ENCODE results near the gene ADORA2A. TPM values are rescaled to one million over a fixed set of nuclear protein-coding genes. Genes with fewer than 3 reads are reported as not detected.
A peak's percentile ranks its signal among the peaks of the same experiment; 100 is the strongest.

ADORA2A gene
- total and polyA plus RNA-seq, 2 of the 8 experiments (the other 6 are each of a cell fraction or from before 2014, with no cell fraction given), result 7.1 to 20.3 TPM

DNA sequence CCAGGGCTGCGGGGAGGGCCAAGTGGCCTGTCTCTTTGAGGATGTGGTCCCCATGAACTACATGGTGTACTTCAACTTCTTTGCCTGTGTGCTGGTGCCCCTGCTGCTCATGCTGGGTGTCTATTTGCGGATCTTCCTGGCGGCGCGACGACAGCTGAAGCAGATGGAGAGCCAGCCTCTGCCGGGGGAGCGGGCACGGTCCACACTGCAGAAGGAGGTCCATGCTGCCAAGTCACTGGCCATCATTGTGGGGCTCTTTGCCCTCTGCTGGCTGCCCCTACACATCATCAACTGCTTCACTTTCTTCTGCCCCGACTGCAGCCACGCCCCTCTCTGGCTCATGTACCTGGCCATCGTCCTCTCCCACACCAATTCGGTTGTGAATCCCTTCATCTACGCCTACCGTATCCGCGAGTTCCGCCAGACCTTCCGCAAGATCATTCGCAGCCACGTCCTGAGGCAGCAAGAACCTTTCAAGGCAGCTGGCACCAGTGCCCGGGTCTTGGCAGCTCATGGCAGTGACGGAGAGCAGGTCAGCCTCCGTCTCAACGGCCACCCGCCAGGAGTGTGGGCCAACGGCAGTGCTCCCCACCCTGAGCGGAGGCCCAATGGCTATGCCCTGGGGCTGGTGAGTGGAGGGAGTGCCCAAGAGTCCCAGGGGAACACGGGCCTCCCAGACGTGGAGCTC lies 13.5 kb downstream of the ADORA2A start:
- Histone ChIP-seq H3K27ac (ENCODE audit: low read depth, low read length) (no peak overlapping the region), H4K8ac (ENCODE audit: extremely low read depth, insufficient read depth, low read length) (no peak overlapping the region), H2BK120ac (replicated peaks; ENCODE audit: low read depth, low read length) (no peak overlapping the region), H3K36me3 (ENCODE audit: control insufficient read depth in 2 of 4, insufficient read depth in 4 of 4, low read length in 3 of 4) (no peaks in the 10 kb centered on the region), H3K4me2 (ENCODE audit: insufficient read depth in 1 of 2, low read depth in 2 of 2, low read length in 2 of 2) (no peak overlapping the region), H2BK5ac (ENCODE audit: low read depth, low read length) (no peak overlapping the region), H3K14ac (ENCODE audit: insufficient read length) (no peak overlapping the region), H3K9ac (replicated peaks in 1 of 4; ENCODE audit: extremely low read depth in 1 of 4, low read depth in 3 of 4, low read length in 3 of 4) (no peak overlapping the region), H3K79me2 (ENCODE audit: control insufficient read depth in 1 of 2, insufficient read depth in 2 of 2, low read length in 2 of 2) (no peaks in the 10 kb centered on the region), H2BK12ac (ENCODE audit: low read depth, low read length) (no peak overlapping the region), H3K9me3 (ENCODE audit: insufficient read depth in 2 of 2, low read depth in 1 of 2, low read length in 1 of 2) (no peaks in the 10 kb centered on the region), H3K23ac (ENCODE audit: insufficient read length) (no peak overlapping the region), H3K27me3 (replicated peaks in 1 of 4; ENCODE audit: control insufficient read depth in 3 of 4, extremely low read depth in 1 of 4, insufficient read depth in 3 of 4, low read length in 3 of 4) (no peaks in the 10 kb centered on the region; a peak in 1 of 7 replicates), H3K56ac (replicated peaks; ENCODE audit: insufficient read length, low read depth, low read length) (no peak overlapping the region), H3K4me3 (ENCODE audit: extremely low read depth in 1 of 4, insufficient read depth in 2 of 4, low read depth in 3 of 4, low read length in 4 of 4) (no peak overlapping the region), H2BK15ac (ENCODE audit: low read length) (no peak overlapping the region), H4K91ac (replicated peaks; ENCODE audit: insufficient read length, low read length) (no peak overlapping the region), H3K79me1 (ENCODE audit: low read depth, low read length) (no peaks in the 10 kb centered on the region), H3K18ac (ENCODE audit: extremely low read depth, low read length) (no peak overlapping the region), H4K5ac (ENCODE audit: insufficient read length, low read depth, low read length) (no peak overlapping the region), H2BK20ac (ENCODE audit: low read length) (no peak overlapping the region), H3K4ac (replicated peaks; ENCODE audit: insufficient read length, low read depth, low read length) (no peak overlapping the region), H2AK5ac (ENCODE audit: low read depth, low read length) (no peak overlapping the region), H3K4me1 (replicated peaks in 1 of 4; ENCODE audit: control insufficient read depth in 3 of 4, insufficient read depth in 4 of 4, low read length in 3 of 4) (peaks cover 0 to 6% (median 5%) of the 10 kb centered on the region in 4 experiments; a peak in 4 of 7 replicates), H3K23me2 (ENCODE audit: low read depth, low read length) (no peaks in the 10 kb centered on the region), H2AFZ (ENCODE audit: low read length) (no peak overlapping the region), H4K20me1 (replicated peaks in 1 of 2; ENCODE audit: control insufficient read depth in 1 of 2, insufficient read depth in 2 of 2, low read length in 2 of 2) (no peaks in the 10 kb centered on the region)
- WGBS, 2 experiments (ENCODE audit: extremely low coverage in 1 of 2, insufficient coverage in 1 of 2, insufficient read length in 1 of 2, insufficient replicate concordance in 2 of 2, low coverage in 1 of 2, low lambda C conversion rate in 2 of 2, missing lambda C conversion rate in 1 of 2), result 94% methylated on average over 30 of the region's 30 CpGs; no CpG with 5 or more reads in 1 of the 2 experiments
- no peak for DNase-seq (ENCODE audit: low read depth in 1 of 2, low spot score in 2 of 2)
- FAIRE-seq, result no peak
- ChIA-PET POLR2A (ENCODE audit: partially characterized antibody) (no interaction called here), CTCF (ENCODE audit: partially characterized antibody) (interaction anchor here (2.0 kb wide), 1 partner anchor 19 kb away, joined by 7 read pairs; no protein-coding TSS in a partner anchor)
- 0 out of 4 replicates have a peak, but pooled peaks of 1 of the 2 experiments have one; percentile 14 for TF ChIP-seq RAD21 (IDR thresholded peaks at IDR 0.05 in 1 of 2, conservative IDR thresholded peaks at IDR 0.05 in 1 of 2; ENCODE audit: low read depth in 2 of 2, low read length in 2 of 2)
- TF ChIP-seq YY1 (IDR thresholded peaks at IDR 0.05; ENCODE audit: low read depth, low read length), result no peak
- TF ChIP-seq TAF7 (optimal IDR thresholded peaks at IDR 0.05; ENCODE audit: borderline replicate concordance, low read depth, low read length), result no peak
- no peak for TF ChIP-seq POLR2AphosphoS5 (IDR thresholded peaks at IDR 0.05; ENCODE audit: low read depth, low read length)
